ENCODE data around the gene WDR20.

- TF ChIP-seq CTCF (IDR thresholded peaks at IDR 0.05) (no peak), EZH2 (IDR thresholded peaks at IDR 0.05; ENCODE audit: borderline replicate concordance, insufficient read depth, low read depth, low read length, poor library complexity, severe bottlenecking) (no peak)
These were observed 92.6 kb downstream of the WDR20 start for GRCh38 chr14:102232348-102232625.
